ENCODE data around the gene CCDC154. TPM values are rescaled to one million over a fixed set of nuclear protein-coding genes. Genes with fewer than 3 reads are reported as not detected.
"Not testable (repeated sequence)": the region's sequence is repeated elsewhere in the genome, so short reads cannot be mapped to it uniquely, and the experiment has no call there.

CCDC154 gene
- total RNA-seq, 1 experiment from 2014 or later = 0.26 TPM

DNA sequence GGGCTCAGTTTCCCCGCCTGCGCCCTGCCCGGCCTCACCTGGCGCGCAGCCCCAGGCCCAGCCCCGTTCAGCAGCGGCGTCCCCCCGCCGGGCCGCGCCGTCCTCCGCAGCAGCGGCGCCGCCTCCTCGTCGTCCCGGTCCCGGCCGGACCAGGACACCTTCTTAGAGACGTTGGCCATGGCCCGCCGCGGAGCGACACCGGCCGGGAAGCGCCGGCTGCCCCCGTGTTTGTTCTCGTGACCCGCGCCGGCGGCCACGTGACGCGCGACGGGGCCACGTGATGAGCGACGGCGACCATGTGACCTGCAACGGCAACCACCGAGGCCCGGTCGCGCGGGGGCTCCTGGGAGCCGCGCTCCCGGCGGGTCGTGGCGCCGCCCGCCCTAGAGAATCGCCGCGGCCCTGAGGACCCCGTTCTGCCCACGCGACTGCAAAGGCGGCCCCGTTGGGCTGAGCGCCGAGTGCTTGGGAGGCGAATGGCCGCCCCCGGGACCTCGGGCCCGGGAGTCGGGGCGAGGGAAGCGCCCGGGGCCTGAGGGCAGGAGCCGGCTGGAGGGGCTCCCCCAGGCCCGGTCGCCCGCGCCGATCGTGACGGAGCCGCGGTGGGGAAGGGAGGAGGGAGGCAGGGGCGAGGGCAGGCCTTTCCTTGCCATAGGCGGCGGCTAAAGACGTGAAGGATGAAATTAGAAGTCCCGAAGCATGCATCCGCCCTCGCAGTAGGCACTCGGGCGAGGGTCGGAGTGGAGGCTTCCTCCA, 30.6 kb upstream of the CCDC154 start, which contains the start of gene CLCN7:
TSS of gene CLCN7 (minus strand) at position 233 of the 756 bp plus-strand sequence. CDS start at position 179, 54 bp downstream.
- peak; percentile 78 for DNase-seq (ENCODE audit: low read depth)

DNA sequence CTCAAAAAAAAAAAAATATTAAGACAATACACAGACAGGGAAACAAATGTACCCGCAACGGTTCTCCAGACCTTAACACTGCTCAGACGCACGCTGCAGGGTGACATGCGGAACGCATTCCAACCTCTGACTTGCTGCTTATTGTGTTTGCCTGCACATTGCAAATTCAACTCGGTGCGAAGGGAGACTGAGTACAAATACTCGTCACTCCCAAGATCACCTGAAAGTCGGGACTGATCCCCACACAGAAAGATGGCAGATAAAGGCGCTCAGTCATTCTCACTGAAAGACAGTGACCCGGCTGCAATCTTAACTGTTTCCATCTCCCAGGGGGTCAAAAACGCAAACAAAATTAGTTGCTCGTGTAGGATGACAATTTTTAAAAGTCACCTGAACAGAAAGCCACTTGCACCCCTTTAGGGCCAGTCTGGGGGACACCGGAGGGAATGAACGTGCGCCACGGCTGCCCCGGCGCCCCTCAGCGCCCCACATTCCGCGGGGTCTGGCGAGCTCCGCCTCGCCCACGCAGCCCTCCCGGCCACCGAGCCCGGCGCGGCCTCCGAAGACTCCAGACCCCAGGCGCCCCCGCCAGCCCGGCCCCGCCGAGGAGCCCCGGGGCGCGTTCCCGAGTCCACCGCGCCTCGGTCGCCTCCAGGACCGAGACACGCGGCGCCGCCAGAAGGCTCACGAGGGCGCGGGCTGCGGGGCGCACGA, 29.9 kb upstream of the CCDC154 start:
- DNase-seq (ENCODE audit: low read depth) = no peak

DNA sequence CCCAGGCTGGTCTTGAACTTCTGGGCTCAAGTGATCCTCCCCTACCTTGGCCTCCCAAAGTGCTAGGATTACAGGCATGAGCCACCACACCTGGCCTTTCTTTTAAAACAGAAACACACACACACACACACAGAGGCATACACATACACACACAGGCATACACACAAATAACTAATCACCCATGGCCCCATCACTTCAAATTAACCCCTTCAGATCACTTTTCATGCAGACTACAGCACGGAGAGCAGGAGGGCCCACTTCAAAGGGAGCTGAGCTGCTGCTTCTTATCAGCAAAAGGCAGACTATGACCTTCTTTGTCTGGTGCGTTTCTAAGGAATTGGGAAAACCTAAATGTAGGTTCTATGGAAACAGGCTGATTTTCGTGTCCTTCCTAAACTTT, 28.6 kb upstream of the CCDC154 start:
- DNase-seq (ENCODE audit: low read depth) = no peak

DNA sequence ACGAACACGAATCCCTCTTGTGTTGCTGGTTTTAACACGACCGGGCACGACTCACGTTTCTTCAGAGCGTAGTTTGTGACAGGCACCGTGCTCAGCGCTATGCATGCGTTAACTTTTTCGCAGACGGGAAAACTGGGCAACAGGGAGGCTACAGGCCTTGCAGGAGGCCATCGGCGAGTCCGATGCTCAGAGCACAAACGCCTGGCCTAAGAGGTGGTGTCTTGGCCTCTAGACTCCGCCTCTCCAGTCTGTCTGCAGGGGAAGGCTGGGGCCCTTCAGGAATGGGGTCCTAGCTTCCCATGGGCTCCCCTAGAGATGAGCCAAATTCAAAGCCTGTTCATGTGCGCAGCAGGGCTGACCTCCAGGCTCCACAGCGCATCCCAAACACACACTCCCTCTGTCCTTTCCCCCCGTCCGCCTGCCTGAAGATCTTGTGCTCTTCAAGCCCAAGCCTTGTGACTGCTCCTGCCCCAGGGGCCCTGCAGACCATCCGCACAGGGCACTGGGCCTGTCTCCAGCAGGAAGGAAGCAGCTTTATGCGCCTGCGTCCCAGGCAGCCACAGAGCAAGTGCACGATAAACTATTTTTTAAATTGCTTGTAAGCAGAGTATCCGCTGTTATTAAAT, 27.3 kb upstream of the CCDC154 start:
- no peak for DNase-seq (ENCODE audit: low read depth)

DNA sequence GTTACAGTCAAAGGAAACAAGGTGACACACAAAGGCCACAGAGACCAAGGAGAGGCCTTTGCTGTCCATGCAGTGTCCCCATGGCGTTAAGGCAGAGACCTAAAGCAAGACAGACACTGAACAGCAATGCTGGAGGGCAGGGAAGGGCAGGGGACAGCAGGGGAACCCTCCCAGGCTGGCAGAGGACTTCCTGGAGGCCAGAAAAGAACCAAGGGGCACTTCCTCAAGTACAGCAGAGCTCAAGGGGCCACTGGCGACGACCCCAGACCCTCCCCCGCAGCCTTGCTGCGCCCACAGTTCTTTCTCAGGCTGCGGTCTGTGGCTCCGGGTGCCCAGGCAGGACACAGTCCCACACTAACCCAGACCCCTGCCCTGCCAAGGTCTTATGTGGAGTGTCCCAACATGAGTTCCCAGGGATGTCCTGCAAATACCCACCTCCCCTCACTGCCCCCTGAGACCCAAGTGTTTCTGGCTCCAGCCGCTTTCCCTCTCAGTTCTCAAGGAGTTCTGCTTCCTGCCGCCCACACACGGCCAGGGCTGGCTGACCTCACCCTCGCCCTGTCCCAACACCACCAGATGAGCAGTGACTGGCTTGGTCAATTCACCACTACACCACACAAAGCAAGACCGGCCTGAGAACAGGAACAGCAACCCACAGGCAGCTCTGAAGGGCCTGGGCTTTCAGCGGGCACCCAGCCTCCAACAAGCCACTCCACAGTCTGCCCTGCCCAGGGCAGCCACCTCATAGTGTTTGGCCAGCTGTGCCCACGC, 26.3 kb upstream of the CCDC154 start:
- DNase-seq (ENCODE audit: low read depth) = no peak

DNA sequence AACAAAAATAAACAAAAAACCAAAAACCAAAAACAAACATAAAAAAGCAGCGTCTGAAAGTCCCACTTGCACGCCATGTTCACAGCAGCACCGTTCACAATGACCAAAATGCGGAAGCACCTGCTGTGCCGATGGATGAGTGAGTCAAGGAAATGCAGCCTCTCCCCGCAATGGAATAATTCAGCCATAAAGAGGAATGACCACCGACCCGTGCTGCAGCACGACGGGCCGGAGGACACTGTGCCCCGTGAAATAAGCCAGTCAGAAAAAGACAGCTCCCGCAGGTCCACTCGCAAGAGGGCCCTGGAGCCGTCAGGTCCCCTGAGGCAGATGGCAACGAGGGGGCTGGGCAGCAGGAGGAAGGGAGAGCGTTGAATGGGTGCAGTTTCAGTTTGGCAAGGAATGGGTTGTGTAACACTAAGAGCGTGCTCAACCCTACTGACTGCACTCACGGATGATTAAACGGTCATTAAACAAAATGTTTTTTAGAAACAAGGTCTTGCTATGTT, 25.4 kb upstream of the CCDC154 start:
- no peak for DNase-seq (ENCODE audit: low read depth)

DNA sequence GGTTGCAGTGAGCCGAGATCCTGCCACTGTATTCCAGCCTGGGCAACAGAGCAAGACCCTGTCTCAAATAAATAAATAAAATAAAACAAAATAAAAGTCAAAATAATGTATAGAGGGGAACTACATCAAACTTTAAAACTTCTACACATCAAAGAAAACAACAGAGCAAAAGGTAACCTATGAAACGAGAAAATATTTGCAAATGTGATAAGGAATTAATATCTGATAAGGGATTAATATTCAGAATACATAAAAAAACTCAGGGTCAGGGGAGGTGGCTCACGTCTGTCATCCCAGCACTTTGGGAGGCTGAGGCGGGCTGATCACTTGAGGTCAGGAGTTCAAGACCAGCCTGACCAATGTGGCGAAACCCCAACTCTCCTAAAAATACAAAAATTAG, 24.8 kb upstream of the CCDC154 start:
- DNase-seq (ENCODE audit: low read depth) = not testable (repeated sequence)

DNA sequence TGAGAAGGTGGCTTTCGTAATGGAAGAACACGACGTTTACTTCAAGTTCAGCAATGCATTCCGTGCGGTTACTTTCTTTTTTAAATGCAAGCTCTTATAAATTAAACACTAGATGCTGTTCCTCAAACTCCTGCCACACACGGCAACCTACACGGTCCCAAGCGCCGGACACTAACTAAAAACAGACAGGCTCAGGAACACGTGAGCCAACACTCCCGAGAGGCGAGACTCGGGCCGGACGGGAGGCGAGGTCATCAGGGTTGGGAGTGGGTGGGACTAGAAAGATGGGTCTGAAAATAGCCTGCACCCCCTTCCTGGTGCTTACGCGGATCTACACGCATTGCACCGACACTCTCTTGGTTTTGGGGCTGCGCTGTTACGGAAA, 24.1 kb upstream of the CCDC154 start:
- no peak for DNase-seq (ENCODE audit: low read depth)

DNA sequence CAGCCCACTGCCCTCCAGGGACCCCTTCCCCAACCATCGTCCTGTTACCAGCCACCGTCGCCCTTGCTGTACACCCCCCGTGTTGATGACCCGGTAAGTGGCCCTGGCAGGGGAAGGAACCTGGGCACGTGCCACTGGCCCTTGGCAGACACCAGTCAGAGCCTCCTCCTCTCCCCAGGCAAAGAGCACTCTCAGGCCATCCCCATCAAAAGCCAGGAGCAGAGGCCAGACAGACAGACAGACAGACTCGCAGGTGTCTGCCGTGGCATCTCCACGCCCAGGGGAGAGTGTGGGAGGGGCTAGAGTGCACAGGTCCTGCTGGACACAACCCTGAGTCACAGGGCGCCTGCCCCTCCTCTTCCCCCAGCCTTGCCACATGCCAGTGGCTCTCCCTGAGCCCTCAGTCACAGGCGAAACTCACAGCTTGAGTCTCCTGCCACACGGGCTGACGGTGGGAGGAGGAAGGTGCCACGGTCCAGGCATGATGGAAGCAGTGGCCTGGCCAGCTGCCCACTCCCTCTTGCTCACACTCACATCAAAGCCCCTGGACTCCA, 22.7 kb upstream of the CCDC154 start:
- DNase-seq (ENCODE audit: low read depth) = no peak

DNA sequence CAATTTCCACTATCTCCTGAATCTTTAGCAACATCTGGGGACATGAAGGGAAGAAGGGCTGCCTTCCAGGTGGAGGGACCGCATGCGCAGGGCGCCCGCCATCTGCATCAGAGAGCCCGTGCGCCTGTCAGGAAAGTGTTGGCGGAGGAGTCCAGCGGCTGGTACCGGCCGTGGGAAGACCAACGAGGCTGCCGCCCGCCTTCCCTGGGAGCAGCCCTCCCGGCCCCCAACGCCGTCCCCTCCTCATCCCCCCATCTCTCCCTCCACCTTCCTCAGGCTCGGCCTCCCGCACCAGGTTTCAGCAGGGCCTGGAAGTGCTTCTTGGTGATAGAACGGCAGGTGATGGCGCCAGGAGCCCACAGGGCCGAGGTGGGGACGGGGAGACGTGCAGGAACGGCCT, 21.7 kb upstream of the CCDC154 start:
- DNase-seq (ENCODE audit: low read depth) = no peak

DNA sequence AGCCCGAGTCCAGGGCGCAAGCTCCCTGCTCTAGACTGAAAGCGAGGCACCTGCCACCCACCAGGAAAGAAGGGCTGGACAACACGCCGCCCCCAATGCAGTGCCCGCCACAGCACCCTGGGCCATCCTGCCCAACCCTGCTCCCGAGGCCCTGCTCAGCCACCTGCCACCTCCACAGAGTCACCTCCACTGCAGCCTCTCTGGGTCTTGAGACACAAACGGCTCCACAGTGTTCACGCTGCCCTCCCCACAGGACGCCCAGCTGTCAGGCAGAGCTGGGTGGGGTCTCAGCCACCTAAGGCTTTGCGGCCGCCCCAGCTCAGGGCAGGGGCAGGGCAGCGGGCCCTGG, 21.2 kb upstream of the CCDC154 start:
- no peak for DNase-seq (ENCODE audit: low read depth)

DNA sequence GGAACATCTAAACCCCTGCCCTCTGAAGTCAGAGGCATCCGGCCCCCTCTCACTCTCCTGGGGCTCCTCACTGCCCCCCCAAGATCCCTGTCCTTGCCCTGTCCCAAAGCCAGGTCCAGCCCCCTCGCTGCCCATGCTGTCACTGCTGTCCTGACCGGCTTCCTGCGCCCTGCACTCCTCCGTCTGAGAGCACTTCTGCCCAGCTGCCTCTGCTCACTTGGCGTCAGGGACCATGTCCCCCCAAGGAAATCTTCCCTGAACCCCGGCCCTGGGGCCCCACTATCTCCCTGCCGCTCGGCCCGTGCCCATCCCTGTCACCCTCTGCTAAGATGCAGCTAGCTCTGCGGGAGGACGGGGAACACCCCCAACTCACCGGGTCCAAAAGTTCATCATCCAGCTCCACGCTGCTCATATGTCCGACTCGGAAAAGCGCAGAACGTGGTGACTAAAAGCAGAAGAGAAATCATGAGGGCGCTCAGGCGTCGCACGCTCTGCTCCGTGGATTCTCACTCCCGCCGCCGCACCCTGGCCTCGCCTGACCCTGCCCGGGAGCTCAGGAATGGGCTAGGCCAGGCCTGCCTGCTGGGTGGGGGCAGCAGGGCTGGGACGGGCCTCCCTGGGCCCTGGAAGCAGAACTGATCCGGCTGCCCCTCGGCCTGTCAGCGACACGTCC, 20.7 kb upstream of the CCDC154 start:
- no peak for DNase-seq (ENCODE audit: low read depth)

DNA sequence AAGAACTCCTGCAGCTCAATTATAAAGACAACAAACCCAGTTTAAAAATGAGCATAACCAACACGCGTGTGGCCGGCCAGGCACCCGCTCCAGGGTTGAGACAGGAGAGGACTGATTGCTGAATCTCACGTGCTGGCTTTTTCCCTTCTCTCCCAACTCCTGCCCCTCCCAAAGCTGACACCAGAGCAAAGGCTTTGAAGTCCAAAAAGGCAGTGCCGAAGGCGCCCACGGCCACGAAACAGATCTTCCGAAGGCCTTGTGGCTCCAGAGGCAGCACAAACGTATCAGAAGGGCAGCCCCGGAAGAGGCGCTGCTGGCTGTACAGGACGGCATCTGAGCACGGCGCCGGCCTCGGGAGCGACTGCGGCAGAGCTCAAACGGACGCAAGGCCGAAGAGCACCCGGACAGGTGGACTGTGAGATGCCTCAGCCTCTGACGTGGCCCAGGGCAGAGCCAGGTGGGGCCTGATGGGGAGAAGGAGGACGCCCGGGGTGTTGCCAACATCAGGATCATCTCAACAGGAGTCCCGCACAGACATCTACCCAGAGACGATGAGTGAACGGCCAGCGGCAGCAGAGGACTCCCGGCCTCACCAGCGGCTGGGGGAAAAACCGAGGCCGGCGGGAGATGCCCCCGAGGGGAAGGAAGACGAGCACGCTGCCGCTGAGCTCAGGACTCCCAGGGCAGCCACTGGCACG, 20.0 kb upstream of the CCDC154 start:
- no peak for DNase-seq (ENCODE audit: low read depth)

DNA sequence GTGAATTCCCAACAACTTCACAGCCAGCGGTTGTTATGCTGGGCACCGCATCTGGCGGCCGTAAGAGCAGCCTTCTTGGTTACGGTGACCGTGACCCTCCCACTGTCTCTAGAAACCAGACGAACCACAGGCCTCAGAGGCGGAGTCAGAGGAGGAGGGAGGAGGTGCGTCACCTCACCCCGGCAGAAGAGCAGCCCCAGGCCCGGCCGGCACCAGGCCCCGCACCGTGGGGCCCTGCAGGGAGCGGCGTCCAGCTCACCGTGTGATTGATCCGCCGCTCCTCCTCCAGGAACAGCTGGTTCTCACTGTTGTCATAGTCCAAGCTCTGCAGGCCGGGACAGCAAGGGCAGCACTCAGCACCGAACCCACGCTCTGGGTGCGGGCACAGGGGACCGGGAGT, 16.8 kb upstream of the CCDC154 start:
- no peak for DNase-seq (ENCODE audit: low read depth)

DNA sequence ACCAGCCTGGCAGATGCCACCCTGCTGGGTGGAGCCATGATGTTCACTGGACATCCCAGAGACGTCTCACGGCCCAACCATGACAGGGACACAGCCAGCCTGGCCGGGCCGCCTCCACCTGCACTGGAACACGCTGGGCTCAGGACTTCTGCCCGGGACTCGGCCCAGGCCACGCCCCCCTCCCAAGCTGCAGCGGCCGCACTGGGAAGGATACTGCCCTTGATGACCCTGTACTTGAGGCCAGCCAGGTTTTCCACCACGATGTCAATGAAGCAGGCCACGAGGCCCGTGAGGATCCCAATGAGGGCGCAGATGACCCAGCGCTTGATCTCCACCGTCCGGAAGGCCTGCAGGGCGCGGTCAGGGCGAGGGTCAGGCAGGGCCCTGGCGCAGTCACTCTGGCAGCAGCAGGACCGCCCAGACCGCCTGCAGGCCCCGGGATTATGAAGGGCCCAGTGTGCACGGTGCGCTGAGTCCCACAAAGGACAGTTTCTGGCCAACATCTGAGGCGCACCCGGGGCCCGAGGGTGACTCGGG, 16.3 kb upstream of the CCDC154 start:
- DNase-seq (ENCODE audit: low read depth) = no peak

DNA sequence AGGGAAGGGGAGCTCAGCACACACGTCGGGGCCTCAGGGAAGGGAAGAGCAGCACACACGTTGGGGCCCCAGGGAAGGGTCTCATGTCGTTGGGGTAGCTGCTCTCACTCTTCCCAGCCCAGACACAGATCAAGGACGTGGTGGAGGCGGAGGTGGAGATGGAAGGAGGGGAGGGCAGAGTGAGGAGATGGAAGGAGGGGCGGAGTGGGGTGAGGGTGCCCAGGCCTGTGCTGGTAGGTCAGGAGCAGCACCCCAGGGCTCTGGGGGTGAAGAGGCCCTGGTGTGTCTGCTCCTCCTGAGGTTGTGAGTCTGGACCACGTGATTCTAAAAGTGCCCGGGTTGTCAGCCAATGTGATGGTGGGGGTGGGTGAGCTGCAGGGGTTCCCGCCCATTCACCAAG, 15.6 kb upstream of the CCDC154 start:
- no peak for DNase-seq (ENCODE audit: low read depth)

DNA sequence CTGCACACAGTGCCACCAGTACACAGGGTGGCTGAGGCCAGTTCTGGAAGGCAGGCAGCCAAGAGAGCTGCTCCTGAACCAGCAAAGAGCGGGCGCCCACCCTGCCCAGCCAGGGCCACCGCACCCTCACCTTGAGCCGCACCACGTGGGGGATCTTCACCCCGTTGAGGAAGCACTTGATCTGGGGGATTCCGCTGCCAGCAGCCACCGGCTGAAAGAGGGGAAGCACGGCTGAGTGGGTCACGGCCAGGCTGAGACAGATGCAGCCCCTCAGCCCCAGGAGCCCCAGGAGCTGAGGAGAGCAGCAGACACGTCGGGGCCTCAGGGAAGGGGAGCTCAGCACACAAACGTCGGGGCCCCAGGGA, 14.6 kb upstream of the CCDC154 start:
- no peak for DNase-seq (ENCODE audit: low read depth)

DNA sequence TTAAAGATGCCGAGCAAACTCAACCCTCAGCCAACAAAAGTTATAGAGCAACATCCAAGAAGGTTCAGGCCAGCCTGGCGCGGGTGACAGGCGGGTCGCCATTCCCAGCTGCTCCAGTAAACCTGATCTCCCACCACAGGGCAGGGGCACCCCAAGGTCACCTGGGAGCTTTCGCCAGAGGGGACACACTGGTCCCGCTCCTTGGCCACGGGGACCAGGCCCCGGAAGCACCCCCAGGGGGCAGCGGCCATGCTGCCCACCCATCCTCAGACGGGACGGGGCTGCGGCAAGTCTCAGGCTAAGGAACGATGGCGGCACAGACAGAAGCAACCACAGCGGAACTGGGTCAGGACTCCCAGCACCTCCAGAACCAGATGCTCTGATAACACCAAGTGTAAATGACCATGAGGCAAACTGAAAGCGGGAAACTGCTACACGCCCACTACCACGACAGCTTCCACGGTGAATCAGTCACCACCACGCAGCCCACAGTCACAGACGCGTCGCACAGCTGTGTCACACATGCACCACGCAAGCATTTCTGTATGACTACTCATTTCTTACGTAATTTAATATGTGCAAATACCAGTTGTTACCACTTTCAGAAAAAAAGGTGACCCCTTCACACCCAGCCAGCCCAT, 14.1 kb upstream of the CCDC154 start:
- no peak for DNase-seq (ENCODE audit: low read depth)

DNA sequence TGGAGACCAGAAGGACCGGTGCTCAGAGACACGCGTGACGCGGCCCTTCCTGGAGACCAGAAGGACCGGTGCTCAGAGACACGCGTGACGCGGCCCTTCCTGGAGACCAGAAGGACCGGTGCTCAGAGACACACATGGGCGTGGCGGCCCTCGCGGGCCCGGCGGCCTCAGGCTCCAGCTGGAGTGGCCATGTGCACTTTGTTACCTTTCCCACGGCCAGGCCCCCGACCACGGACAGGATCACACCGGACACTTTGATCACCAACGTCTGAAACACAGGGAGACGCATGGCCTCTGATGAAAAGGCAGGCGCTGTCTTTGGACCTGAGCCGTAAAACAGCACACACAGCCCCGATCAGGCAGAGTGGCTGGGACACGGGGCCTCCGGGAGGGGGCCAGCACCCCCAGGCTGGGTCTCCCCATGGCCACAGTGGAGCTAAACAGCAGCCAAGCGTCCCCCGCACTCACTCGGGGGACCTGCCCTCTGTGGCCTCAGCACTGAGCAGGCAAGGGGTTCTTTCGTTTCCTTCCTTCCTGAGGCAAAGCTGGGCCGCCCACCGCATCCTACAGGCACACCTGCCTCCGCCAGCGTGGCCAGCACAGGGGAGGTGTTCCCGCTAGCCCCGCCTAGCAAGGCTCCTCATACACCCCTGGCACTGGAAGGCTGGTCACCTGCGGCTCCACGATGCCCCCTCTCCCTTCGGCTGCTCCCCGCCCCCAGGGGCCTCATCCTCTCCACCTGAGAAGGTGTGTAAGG, 13.3 kb upstream of the CCDC154 start:
- no peak for DNase-seq (ENCODE audit: low read depth)
